Mucosa of descending colon (tissue), 3 donors: ENCODE data around the gene RBMY1B. TPM values are rescaled to one million over a fixed set of nuclear protein-coding genes. Genes with fewer than 3 reads are reported as not detected.
"Not testable (repeated sequence)": the region's sequence is repeated elsewhere in the genome, so short reads cannot be mapped to it uniquely, and the experiment has no call there.

ENCODE experiments used
- ATAC-seq: fragments of 200-7000 bp; cut with Tn5 transposase; one replicate; pipeline ENCODE4 v1.9.1; 2020; ENCODE audit warnings: mild to moderate bottlenecking, moderate library complexity
- DNase-seq, 3 donors: peaks; one replicate each; pipeline ENCODE4 v3.0.0-alpha.2; 2020
- H3K36me3 ChIP-seq: fragments of 200-600 bp; one replicate; pipeline ENCODE4 v1.8.0; 2021; ENCODE audit warnings: low read depth, mild to moderate bottlenecking
- H3K4me1 ChIP-seq: fragments of 200-600 bp; one replicate; pipeline ENCODE4 v1.8.0; 2021; ENCODE audit warnings: low read depth, mild to moderate bottlenecking
- H3K4me3 ChIP-seq: fragments of 200-600 bp; one replicate; pipeline ENCODE4 v1.8.0; 2021; ENCODE audit warnings: mild to moderate bottlenecking
- H3K9me3 ChIP-seq: fragments of 200-600 bp; one replicate; pipeline ENCODE4 v1.8.0; 2021; ENCODE audit warnings: mild to moderate bottlenecking
- CTCF ChIP-seq: fragments of 200-600 bp; IDR thresholded peaks from one replicate; pipeline ENCODE4 v1.8.0; 2022; ENCODE audit warnings: antibody characterized with exemption, mild to moderate bottlenecking
- intact Hi-C, 2 donors: fragments of 100-400 bp; cut with DNase I in 1 of 2; cut with micrococcal nuclease in 1 of 2; formaldehyde crosslinking; loops; one replicate each; pipeline versions ENCODE4 v1.11.0 to v1.11.1; 2022; cut with DNase I, micrococcal nuclease
- long read RNA-seq, 2 donors: library from polyadenylated mRNA; unstranded; transcript quantifications; one replicate each; pipeline ENCODE4 v2.0.0, GENCODE V29; 2019 to 2021
- total RNA-seq, 3 donors: library from RNA; stranded (reverse); fragmentation: NEBNext Ultra II Directional in 2 of 3; extraction: Animal tissue kit (Norgen Biotek cat#: 25700) in 2 of 3; gene quantifications; one replicate each; pipeline versions ENCODE4 v1.2.1 to v1.2.4, GENCODE V29; 2021 to 2023
- donor health status: DM: no; HTN: no; CAD: no; lungs with moderate emphysema.
- donor health status: DM: no; HTN: no; CAD: no.
- donor health status: DM: no; HTN: yes; CAD: no.

Gene RBMY1B
- total RNA-seq = not detected
- long read RNA-seq, donor 1 = 0 reads
- long read RNA-seq, donor 2 = 0 reads

- H3K9me3 ChIP-seq, ATAC-seq, H3K4me3 ChIP-seq, H3K4me1 ChIP-seq, H3K36me3 ChIP-seq, intact Hi-C loops, DNase-seq: not testable (repeated sequence)
Measured at GRCh38 chrY:21511038-21511437, at the start of gene RBMY1B. TSS of gene RBMY1B (plus strand) at chrY:21511338. CDS start at chrY:21513351, 2,013 bp downstream.

GRCh38 chrY:21462915-21463314 is 48.2 kb upstream of the RBMY1B start:
- intact Hi-C loops, DNase-seq, H3K9me3 ChIP-seq, H3K4me3 ChIP-seq, H3K36me3 ChIP-seq, ATAC-seq, H3K4me1 ChIP-seq: not testable (repeated sequence)

- Histone ChIP-seq H3K4me3 (no peak overlapping the region), H3K4me1 (no peaks in the 10 kb centered on the region), H3K9me3 (no peaks in the 10 kb centered on the region), H3K36me3 (no peaks in the 10 kb centered on the region)
- no peak for TF ChIP-seq CTCF
- intact Hi-C loops = no loop called here
- DNase-seq (no peak), ATAC-seq (no peak)
Measured at GRCh38 chrY:21482967-21483366, 28.2 kb upstream of the RBMY1B start.

- DNase-seq, H3K9me3 ChIP-seq, H3K36me3 ChIP-seq, intact Hi-C loops, H3K4me3 ChIP-seq, ATAC-seq, H3K4me1 ChIP-seq: not testable (repeated sequence)
Measured at GRCh38 chrY:21534579-21534978, 23.4 kb downstream of the RBMY1B start, which contains the start of gene RBMY1A1. TSS of gene RBMY1A1 (plus strand) at chrY:21534879. CDS start at chrY:21536892, 2,013 bp downstream.

GRCh38 chrY:21559316-21559984 is 48.3 kb downstream of the RBMY1B start:
- ATAC-seq, H3K4me1 ChIP-seq, H3K36me3 ChIP-seq, intact Hi-C loops, H3K4me3 ChIP-seq, H3K9me3 ChIP-seq, DNase-seq: not testable (repeated sequence)

Other genes with a start within 250 kb of the RBMY1B start
- gene RBMY1A1, start 23.5 kb downstream of the RBMY1B start, total RNA-seq = not detected